NCI-H2227 treated with DMSO at 0.1 percent for 48 hours (cell line): ENCODE measurements around the gene ZNF124.
"Not testable (repeated sequence)": the region's sequence is repeated elsewhere in the genome, so short reads cannot be mapped to it uniquely, and the experiment has no call there.

ENCODE experiments used
- DNase-seq: peaks from one replicate; lab custom pipeline; 2025; lab: John Stamatoyannopoulos, UW

The ZNF124 gene

DNA sequence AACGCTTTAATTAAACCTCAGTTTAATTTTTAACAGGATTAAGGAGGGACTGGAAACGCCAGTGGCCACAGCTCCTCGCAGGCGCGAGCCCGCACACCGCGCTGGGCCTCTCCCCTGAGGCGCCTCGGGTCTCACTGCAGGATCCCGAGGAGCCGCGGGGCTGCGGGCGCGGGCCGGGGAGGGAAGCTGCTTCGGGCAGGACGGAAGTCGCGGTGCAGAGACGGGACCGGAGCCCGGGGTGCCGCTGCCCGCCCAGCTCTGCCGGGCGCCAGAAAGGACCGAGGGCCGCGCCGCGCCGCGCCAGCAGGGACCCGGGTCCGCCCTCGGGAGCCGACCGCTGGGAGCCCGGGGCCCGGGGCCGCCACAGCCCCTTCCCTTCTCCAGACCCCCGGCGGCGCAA is 377 bp downstream of the ZNF124 start:
- DNase-seq: not testable (repeated sequence)

DNA sequence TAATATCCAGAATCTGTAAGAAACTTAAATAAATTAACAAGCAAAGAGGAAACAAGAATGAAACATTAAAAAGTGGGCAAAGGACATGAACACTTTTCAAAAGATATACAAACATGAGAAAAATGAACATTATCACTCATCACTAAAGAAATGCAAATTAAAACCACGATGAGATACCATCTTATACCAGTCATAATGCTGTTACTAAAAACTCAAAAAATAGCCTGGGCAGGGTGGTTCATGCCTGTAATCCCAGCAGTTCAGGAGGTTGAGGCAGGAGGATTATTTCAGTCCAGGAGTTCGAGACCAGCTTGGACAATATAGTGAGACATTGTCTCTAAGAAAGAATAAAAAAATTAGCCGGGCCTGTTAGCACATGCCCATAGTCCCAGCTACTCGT is 6.1 kb downstream of the ZNF124 start:
- no peak for DNase-seq

DNA sequence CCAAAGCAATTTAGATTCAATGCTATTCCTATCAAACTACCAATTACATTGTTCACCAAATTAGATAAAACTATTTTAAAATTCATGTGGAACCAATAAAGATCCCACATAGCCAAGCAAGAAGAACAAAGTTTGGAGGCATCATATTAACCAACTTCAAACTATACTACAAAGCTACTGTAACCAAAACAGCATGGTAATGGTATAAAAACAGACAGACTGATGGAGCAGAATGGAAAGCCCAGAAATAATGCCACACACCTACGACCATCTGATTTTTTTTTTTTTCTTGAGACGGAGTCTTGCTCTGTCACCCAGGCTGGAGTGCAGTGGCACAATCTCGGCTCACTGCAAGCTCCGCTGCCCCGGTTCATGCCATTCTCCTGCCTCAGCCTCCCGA is 7.1 kb downstream of the ZNF124 start:
- no peak for DNase-seq

DNA sequence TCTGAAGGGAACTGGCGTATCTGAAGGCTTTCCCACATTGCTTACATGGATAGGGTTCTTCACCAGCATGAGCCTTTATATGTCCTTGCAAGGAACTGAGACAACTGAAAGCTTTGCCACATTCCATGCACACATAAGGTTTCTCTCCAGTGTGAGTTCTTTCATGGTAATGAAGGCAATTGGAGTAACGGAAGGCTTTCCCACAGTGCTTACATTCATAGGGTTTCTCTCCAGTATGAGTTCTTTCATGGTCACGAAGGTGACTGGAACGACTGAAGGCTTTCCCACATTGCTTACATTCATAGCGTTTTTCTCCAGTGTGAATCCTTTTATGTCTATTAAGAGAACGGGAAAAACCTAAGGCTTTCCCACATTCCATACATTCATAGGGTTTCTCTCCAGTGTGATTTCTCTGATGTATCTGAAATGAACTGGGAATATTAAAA is 15.0 kb downstream of the ZNF124 start:
- no peak for DNase-seq

DNA sequence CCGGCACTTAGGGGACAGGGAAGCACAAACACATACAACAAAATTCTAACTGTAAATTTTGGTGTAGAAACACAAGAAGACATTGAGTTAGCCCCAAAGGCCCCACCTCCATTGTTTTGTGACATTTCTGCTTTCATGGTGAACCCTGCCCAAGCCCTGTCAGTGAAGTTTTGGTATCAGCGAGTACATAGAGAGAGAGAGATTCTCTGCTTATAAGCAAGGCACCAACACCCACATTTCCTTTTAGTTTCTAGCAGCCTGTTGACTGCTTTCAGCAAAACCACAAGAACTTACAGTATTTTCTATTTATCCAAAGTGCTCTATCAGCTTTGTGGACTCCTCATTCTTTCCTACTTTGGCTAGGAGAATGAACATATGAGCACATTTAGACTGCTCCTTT is 24.0 kb downstream of the ZNF124 start:
- no peak for DNase-seq

DNA sequence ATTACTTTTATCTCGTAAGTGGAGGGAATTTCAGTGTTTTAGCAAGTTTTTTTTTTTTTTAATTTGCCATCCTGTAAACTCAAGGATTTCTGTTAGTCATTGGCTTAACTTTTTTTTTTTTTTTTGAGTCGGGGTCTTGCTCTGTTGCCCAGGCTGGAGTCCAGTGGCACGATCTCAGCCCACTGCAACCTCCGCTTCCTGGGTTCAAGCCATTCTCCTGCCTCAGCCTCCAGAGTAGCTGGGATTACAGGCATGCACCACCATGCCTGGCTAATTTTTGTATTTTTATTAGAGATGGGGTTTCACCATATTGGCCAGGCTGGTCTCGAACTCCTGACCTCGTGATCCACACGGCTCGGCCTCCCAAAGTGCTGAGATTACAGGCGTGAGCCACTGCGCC is 24.7 kb downstream of the ZNF124 start:
- DNase-seq: not testable (repeated sequence)

DNA sequence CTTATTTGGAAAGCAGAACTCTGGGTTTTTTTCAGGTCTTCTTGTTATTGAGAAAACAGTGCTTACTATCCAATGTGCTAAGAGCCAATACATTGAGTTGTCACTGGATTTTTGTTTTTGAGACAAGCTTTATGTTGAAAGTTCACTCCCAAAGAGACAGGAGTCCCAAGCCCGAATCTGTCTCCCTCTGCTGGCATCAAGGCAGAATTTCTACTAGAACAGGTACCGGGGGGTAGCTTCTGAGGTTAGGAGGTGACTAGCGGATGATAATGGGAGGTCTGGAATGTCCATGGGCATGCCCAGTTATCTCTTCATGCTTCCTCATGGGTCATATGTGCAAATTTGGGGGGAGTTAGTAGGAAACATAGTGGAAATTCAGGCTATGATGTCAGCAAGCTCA is 25.1 kb downstream of the ZNF124 start:
- no peak for DNase-seq

DNA sequence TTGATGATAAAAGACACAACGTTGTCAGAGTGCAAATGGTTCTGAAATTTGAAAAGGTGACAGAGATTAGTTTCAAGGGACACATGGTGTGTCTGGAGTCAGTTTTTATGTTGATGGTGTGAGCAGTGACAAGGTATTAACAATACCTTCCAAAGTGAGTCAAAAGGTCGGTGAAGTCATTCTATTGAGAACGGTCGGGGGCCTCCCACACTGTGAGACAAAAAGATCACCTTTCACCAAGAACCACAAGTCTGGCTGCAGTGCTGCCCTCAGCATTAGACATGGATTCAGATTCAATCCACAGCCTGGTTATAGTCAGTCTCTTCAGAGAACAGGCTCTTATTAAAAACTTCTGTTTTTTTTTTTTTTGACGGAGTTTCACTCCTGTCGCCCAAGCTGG is 26.5 kb downstream of the ZNF124 start:
- no peak for DNase-seq

DNA sequence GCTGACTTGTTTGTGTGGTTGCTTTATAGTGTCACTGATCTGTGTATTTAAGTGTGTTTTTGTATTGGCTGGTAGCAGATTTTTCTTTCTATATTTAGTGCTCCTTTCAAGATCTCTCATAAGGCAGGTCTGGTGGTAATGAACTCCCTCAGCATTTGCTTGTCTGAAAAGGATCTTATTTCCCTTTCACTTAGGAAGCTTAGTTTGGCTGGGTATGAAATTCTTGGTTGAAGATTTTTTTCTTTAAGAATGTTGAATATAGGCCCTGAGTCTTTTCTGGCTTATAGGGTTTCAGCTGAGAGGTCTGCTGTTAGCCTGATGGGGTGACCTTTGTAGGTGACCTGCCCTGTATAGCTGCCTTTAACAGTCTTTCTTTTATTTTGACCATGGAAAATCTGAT is 32.3 kb downstream of the ZNF124 start:
- DNase-seq: not testable (repeated sequence)

DNA sequence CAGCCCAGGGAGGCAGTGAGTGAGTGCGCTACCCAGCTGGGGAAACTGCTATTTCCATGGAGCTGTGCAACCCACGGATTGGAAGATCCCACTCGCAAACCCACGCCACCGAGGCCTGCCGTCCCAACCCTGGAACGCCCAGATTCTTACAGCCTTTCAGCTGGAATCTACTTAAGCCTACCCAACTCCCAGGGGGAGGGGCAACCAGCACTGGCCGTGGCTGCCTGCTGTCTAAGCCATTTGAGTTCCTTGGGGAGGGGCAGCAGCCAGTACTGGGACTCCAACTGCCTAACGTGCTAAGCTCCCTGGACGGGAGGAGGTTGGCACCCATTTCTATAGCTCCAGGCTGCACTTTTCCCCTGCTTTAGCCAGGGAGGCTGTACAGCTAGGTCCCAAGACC is 40.6 kb downstream of the ZNF124 start:
- no peak for DNase-seq

DNA sequence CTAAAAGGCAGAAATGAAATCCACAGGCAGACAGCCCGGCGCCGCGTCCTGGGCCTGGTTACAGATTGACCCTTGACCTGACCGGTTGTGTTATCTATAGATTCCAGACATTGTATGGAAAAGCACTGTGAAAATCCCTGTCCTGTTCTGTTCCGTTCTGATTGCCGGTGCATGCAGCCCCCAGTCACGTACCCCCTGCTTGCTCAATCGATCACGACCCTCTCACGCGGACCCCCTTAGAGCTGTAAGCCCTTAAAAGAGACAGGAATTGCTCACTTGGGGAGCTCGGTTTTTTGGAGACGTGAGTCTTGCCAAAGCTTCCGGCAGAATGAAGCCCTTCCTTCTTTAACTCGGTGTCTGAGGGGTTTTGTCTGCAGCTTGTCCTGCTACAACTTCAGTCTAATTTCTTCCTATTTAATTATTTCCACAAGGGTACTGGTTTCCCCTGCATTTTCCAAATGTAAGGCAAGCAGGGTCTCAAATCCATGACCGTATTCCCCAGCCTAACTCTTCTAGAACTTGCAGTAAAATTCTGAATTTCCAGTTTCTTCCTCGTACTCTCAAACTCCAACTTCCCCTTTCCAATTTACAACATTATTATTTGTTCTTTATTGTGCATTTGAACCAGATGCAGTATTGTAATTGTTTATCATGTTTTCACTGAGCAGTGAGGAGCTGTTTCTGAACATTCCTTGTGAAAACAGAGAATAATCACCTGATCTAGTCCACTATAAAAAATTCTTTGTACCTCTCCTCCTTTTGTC is 44.1 kb downstream of the ZNF124 start:
- not testable (repeated sequence) for DNase-seq

DNA sequence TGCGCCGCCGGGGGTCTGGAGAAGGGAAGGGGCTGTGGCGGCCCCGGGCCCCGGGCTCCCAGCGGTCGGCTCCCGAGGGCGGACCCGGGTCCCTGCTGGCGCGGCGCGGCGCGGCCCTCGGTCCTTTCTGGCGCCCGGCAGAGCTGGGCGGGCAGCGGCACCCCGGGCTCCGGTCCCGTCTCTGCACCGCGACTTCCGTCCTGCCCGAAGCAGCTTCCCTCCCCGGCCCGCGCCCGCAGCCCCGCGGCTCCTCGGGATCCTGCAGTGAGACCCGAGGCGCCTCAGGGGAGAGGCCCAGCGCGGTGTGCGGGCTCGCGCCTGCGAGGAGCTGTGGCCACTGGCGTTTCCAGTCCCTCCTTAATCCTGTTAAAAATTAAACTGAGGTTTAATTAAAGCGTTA is 45.2 kb downstream of the ZNF124 start:
- DNase-seq: not testable (repeated sequence)

DNA sequence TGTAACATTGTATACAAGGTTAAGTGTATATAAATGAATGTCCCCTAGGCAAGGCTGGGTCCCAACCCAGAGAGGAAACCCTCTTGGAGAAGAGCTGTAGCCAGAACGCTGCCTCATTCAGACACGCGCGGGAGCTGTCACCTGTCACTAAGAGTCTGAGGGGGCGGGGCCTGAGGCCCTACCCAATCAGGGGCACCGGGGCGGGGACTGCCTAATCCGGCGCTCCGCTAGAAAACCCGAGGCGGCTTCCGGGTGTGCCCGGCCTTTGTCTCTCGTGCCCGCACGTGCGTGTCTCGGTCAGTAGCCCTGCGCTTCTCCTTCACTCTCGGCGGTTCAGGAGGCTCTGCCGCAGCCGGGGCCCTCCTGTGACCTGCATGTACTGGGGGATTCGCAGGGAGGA is 45.7 kb downstream of the ZNF124 start:
- not testable (repeated sequence) for DNase-seq

DNA sequence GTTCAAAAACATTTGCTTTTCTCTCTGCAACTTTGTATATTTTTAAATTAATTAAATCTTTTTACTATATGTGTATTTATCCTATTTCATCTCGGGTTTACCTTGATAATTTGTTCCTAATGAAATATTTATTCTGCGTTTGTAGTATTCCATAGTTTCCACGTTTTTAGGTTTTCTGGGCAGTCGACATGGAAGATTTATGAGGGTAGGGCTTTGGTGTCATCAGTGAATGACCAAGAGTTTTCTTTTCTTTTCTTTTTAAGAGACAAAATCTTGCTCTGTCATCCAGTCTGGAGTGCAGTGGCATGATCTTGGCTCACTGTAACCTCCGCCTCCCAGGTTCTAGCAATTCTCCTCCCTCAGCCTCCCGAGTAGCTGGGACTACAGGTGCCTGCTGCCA is 50.4 kb downstream of the ZNF124 start:
- no peak for DNase-seq

DNA sequence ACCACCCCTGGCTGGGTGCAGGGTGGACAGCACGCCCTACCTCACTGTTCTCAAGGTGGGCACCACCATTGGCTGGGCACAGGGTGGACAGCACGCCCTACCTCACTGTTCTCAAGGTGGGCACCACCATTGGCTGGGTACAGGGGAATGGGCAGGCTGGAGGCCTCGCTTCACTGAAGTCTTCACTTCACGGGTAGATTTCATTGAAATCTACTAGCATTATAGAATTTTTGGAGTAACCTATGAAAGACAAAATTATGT is 51.5 kb downstream of the ZNF124 start:
- not testable (repeated sequence) for DNase-seq

DNA sequence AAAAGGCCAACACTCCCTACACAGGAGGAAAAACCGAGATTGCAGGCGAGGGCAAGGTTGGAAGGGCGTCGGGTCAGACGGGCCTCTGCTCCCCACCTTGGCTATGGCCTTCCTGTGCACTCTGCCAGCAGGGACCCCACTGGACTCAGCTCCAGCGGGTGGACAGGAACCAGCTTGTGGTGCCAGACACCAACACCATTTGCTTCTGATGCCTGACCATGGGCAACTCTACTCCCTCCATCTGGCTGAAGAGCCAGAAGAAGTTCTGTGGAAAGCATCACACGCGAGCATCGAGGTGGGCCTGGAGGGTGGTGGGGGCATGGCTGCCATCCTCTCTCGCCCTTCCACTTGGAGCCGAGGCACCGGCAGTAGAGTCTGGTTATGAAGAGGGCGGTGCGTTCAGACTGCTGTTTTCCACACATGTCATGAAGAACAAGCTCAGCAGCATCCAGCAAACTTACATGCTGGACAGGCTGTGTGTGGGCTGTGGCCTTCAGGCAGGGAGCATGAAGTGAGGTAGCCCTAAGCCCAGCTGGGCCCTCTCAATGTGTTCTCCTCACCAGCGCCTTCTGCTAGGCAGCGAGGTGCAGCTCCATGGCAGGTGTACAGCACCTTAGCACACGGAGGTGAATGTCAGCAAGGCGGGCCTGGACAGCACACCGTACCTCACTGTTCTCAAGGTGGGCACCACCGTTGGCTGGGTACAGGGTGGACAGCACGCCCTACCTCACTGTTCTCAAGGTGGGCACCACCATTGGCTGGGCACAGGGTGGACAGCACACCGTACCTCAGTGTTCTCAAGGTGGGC is 52.0 kb downstream of the ZNF124 start:
- DNase-seq: no peak

DNA sequence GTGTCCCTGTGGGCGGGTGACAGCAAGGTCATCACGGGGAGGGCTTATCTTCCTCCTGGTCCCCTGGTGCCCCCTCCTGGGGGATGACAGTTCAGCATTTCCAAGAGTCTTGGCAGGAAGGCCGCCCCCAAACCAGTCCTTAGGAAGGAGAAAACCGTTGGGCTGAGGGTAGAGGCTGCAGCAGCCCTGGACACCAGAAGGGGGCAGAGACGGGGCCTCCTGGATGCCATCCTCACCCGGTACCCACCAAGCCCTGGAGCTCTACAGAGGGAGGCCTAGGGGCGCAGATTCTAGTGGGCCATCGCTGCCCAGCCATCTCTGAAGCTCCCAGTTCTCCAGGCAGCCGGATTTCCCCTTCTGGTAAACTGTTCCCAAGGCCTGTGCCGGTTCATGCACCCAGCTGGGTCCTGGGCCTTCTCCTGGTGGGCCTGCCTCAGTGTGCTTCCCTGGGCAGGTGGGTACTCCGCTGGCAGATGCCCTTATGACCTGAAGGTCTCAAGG is 52.8 kb downstream of the ZNF124 start:
- no peak for DNase-seq

DNA sequence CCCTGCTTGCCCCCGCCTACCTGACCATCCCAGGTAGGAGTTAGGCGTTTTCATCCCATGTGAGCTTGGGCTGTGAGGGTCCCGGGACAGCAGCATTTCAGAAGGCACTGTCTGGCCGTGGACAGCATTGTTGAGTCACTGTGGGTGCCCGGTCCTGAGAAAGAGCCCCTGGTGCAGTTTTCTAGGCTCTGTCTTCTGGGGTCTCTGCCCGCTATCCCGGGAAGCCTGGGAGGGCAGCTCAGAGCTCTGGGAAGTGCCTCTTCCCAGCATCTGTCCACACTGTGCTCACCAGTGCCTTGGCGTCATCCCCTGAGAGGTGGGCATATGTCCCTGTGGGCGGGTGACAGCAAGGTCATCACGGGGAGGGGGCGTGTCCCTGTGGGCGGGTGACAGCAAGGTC is 56.3 kb downstream of the ZNF124 start:
- DNase-seq: no peak

DNA sequence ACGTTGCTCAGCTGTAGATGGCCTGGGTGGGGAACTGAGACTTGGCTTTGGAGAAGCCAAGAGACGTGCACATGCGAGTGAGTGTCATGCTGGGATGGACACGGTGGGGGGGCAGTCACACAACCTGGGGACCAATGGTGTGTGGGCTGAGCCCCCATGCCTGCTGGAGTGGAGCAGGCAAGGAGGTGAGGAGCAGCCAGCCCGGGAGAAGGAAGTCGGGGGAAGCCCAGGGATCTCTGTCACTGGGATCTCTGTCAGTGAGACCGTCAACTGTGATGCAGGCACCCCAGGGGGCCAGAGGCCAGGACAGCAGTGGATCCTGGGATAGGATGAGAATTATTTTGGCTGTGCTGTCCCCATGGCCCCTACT is 56.7 kb downstream of the ZNF124 start:
- DNase-seq: no peak

DNA sequence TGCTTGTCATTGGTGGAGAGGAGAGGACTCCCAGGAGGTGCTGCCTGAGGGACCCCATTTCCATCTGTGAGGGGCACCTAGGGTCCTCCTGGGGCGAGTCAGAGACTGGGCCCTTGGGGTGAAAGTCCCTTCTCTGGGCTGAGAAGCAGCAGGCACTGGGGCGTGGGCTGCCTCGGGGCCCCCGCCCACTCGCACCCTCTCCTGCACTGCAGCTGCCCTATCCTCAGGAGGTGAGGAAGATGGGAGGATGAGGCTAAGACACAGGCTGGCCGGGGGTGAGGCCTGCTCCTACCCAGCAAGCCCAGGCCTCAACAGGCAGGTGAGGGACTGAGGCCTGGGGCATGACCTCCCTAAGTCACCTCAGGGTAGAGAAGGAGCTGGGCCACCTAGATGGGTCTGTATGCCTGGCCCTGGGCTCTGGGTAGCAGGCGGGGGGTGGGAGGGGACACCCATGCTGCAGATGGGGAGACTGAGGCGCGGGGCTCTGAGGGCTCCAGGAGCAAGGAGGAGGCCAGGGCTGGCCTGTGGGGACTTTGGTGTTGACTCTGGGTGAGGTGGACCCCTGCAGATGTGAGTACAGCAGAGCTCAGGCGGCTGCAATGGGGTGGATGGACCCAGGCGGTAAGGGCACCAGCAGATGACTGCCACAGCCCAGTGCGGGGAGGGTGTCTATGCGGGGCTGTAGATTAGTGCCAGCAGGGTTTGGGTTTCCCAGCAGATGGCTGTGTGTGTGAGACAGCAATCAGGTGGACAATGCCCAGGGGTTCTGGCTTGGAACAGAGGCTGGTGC is 57.3 kb downstream of the ZNF124 start:
- no peak for DNase-seq

DNA sequence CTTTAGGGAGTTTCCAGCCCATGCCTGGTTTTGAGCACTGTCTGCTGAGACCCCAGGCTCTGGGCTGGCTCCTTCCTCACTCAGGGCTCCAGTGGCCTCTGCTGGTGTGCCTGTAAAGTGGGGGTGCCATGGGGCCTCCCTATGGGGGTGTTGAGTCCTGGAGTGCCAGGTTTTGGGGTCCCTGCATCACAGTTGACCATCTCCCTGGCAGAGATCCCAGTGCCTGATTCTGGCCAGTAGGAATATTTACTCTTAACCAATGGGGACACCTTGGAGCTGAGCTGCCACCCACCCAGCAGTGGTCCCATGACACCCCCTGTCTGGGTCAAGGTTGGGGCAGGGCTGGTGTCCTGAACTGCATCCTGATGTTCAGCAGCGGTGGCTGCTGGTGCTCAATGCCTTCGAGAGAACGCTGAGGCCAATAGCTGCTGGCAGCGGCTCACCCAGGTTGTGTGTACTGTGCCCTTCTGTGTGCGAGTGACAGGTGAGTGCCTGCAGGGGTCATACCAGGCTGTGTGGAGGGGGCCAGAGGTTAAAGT is 58.0 kb downstream of the ZNF124 start:
- no peak for DNase-seq

DNA sequence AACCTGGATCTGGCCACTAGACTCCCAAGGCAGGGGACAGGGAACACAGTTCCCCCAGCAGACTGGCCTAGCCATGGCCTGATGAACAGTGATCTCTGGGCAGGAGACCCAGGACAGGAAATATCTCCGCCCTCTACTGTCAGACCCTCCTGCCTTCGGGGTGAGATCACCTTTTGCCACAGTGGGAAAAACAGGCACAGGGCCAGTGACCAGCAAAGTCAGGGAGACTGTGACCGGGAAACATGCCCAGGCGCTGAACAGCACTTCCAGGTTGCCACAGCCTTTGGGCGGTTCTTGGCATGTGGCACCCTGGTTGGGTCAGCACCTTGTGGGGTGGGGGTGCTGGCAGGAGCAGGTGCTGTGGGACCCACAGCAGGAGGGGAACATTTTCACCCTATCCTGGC is 58.7 kb downstream of the ZNF124 start:
- no peak for DNase-seq

DNA sequence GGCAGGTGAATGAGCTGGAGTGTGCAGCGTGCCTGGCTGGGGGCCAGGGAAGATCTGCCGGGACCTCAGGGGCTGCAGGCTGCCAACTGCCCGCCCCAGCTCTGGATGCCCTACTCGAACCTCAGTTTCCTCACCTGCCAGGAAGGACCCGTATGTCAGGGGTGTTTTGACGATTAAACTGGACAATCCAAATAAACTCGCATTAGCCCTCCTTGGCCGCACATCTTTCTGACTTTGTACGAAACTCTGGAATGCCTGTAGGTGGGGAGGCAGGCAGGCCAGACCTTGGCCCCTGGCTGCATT is 59.4 kb downstream of the ZNF124 start:
- DNase-seq: no peak
